Neuronal stem cell (in vitro differentiated cells): ENCODE data around the gene TMEM208.

Experiments
- DNase-seq: peaks from one replicate; pipeline ENCODE4 v3.0.0-alpha.2; 2013; ENCODE audit warnings: low spot score
- H2AFZ ChIP-seq: one replicate; pipeline ENCODE4 v1.6.1; 2013; ENCODE audit warnings: mild to moderate bottlenecking, low read length, inconsistent platforms
- H2AK5ac ChIP-seq: 2 replicates; pipeline ENCODE4 v1.6.1; 2013; ENCODE audit warnings: low read depth, mild to moderate bottlenecking, inconsistent platforms, low read length, moderate library complexity, mixed read lengths
- H2BK120ac ChIP-seq: 2 replicates; pipeline ENCODE4 v1.6.1; 2013; ENCODE audit warnings: low read depth, mild to moderate bottlenecking, inconsistent platforms, low read length, moderate library complexity, mixed read lengths
- H2BK12ac ChIP-seq: one replicate; pipeline ENCODE4 v1.6.1; 2013; ENCODE audit warnings: low read length, inconsistent platforms
- H2BK15ac ChIP-seq: 2 replicates; pipeline ENCODE4 v1.6.1; 2013; ENCODE audit warnings: mild to moderate bottlenecking, low read length, inconsistent platforms, mixed read lengths
- H2BK5ac ChIP-seq: one replicate; pipeline ENCODE4 v1.6.1; 2013; ENCODE audit warnings: inconsistent platforms, mild to moderate bottlenecking, low read length, moderate library complexity
- H3K14ac ChIP-seq: one replicate; pipeline ENCODE4 v1.6.1; 2013; ENCODE audit warnings: low read length, inconsistent platforms
- H3K18ac ChIP-seq: 2 replicates; pipeline ENCODE4 v1.6.1; 2013; ENCODE audit warnings: low read length, inconsistent platforms
- H3K23ac ChIP-seq: 2 replicates; pipeline ENCODE4 v1.6.1; 2013; ENCODE audit warnings: low read depth, mild to moderate bottlenecking, mixed read lengths, low read length, inconsistent platforms; ENCODE audit not compliant: poor library complexity
- H3K27ac ChIP-seq: replicated peaks from 3 replicates; pipeline ENCODE4 v1.5.1; 2013; ENCODE audit warnings: low read length, inconsistent platforms
- H3K27me3 ChIP-seq, 3 experiments: 2 replicates each; pipeline ENCODE4 v1.6.1; 2013; ENCODE audit warnings: low read length in 3 of 3, mild to moderate bottlenecking in 2 of 3, inconsistent platforms in 1 of 3, low read depth in 1 of 3, mixed read lengths in 1 of 3, moderate library complexity in 1 of 3; ENCODE audit not compliant: control insufficient read depth in 3 of 3, insufficient read depth in 3 of 3
- H3K36me3 ChIP-seq, 2 donors: replicated peaks in 1 of 2; 2 replicates each; pipeline ENCODE4 v1.6.1; 2013; ENCODE audit warnings: low read length in 2 of 2; ENCODE audit not compliant: control insufficient read depth in 2 of 2, insufficient read depth in 2 of 2
- H3K4ac ChIP-seq: 2 replicates; pipeline ENCODE4 v1.6.1; 2013; ENCODE audit warnings: inconsistent platforms, mild to moderate bottlenecking, low read length, moderate library complexity
- H3K4me1 ChIP-seq, 2 donors: 1 replicate in 1 of 2; 2 replicates in 1 of 2; pipeline ENCODE4 v1.6.1; 2013; ENCODE audit warnings: low read length in 2 of 2, low read depth in 1 of 2; ENCODE audit not compliant: control insufficient read depth in 2 of 2, insufficient read depth in 1 of 2
- H3K4me2 ChIP-seq: one replicate; pipeline ENCODE4 v1.6.1; 2013; ENCODE audit warnings: mild to moderate bottlenecking, low read length, inconsistent platforms; ENCODE audit not compliant: insufficient read depth, poor library complexity, severe bottlenecking
- H3K4me3 ChIP-seq, 2 donors: 2 replicates each; pipeline ENCODE4 v1.5.1; 2013; ENCODE audit warnings: low read length in 2 of 2, mild to moderate bottlenecking in 2 of 2, inconsistent platforms in 1 of 2, moderate library complexity in 1 of 2
- H3K79me1 ChIP-seq: one replicate; pipeline ENCODE4 v1.6.1; 2013; ENCODE audit warnings: low read depth, mild to moderate bottlenecking, inconsistent platforms, low read length, moderate library complexity
- H3K9ac ChIP-seq: one replicate; pipeline ENCODE4 v1.6.1; 2013; ENCODE audit warnings: mild to moderate bottlenecking, low read depth, low read length, inconsistent platforms; ENCODE audit not compliant: poor library complexity
- H3K9me3 ChIP-seq, 2 donors: replicated peaks in 1 of 2; 2 replicates each; pipeline versions ENCODE3 to v1.6.1; 2013; ENCODE audit warnings: low read length in 2 of 2, mild to moderate bottlenecking in 2 of 2, inconsistent platforms in 1 of 2, low read depth in 1 of 2, mixed read lengths in 1 of 2, moderate library complexity in 1 of 2; ENCODE audit not compliant: control insufficient read depth in 2 of 2, insufficient read depth in 1 of 2
- H4K8ac ChIP-seq: one replicate; pipeline ENCODE4 v1.6.1; 2013; ENCODE audit warnings: low read depth, mild to moderate bottlenecking, inconsistent platforms, low read length, moderate library complexity
- H4K91ac ChIP-seq: one replicate; pipeline ENCODE4 v1.6.1; 2013; ENCODE audit warnings: low read length, low read depth, mild to moderate bottlenecking, inconsistent platforms; ENCODE audit not compliant: poor library complexity
- WGBS, 2 donors: extraction: QIAGEN DNeasy Blood & Tissue Kit; methylation state at CpG; one replicate each; pipeline ENCODE4 v1.1.7; 2013; ENCODE audit warnings: missing lambda C conversion rate in 2 of 2, mixed read lengths in 1 of 2; ENCODE audit not compliant: insufficient read length in 2 of 2, insufficient replicate concordance in 1 of 2; ENCODE audit errors: extremely low coverage in 2 of 2; 5-methylcytosine and 5-hydroxymethylcytosine counted together

TMEM208 gene

DNA sequence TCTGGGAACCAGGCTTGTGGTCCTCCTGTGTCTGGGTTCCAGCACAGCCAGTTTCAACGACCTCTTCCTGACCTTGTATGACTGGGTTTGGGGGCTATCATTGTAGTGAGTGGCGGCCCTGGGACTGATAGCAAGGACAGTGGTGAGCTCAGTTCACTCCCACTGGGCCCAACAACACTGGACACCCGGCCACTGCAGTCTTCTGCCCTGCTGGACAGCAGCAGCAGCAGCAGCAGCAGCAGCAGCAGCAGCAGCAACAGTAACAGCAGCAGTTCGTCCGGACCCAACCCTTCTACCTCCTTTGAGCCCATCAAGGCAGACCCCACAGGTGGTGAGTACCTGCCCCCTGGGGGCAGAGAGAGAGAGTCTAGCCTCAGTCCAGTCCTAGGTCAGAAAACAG lies 31.3 kb upstream of the TMEM208 start:
- Histone ChIP-seq H2BK5ac (no peak overlapping the region), H2BK15ac (no peak overlapping the region), H3K4me2 (no peak overlapping the region), H3K14ac (no peak overlapping the region), H3K79me1 (peaks cover 8% of the 10 kb centered on the region), H3K27me3 (peaks cover 0 to 5% (median 0%) of the 10 kb centered on the region in 3 experiments), H3K36me3 (peaks cover 49 to 68% of the 10 kb centered on the region in 2 donors), H2AK5ac (no peak overlapping the region), H2BK120ac (no peak overlapping the region), H3K9me3 (no peaks in the 10 kb centered on the region), H2BK12ac (no peak overlapping the region), H3K4me3 (no peak overlapping the region), H2AFZ (no peak overlapping the region), H3K18ac (no peak overlapping the region), H3K27ac (no peak overlapping the region), H4K8ac (no peak overlapping the region), H4K91ac (no peak overlapping the region), H3K23ac (no peak overlapping the region), H3K9ac (no peak overlapping the region), H3K4ac (no peak overlapping the region), H3K4me1 (peaks cover 12 to 19% of the 10 kb centered on the region in 2 donors)
- DNase-seq: no peak
- no CpG with 5 or more reads among the region's 5 CpGs for WGBS, 2 donors

DNA sequence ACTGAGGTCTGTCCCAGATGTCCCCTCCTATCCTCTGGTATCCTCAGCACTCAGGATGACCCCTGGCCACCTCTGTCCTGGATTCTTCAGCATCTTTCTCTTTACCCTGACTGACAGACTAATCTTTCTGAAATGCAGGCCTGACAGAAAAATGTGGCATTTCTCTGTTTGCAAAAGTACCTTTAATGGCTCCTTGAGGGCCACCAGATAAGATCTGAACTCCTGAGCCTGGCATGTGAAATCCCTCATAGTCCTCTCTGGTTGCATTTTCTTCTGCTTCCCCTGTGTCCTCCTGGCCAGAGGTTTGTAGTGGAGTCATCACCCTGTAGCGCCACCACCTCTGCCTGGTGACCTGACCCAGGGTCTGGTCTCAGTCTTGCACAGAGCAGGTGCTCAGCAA lies 30.0 kb upstream of the TMEM208 start:
- peaks cover 56 to 78% of the 10 kb centered on the region in 2 donors for H3K36me3 ChIP-seq
- H2BK5ac ChIP-seq: no peak overlapping the region
- H3K4ac ChIP-seq: no peak overlapping the region
- H3K14ac ChIP-seq: no peak overlapping the region
- H2BK15ac ChIP-seq: no peak overlapping the region
- H3K4me2 ChIP-seq: no peak overlapping the region
- H3K4me1 ChIP-seq: peaks cover 11 to 18% of the 10 kb centered on the region in 2 donors
- H4K91ac ChIP-seq: no peak overlapping the region
- no peak overlapping the region for H3K23ac ChIP-seq
- H3K27me3 ChIP-seq: peaks cover 0 to 5% (median 0%) of the 10 kb centered on the region in 3 experiments
- H3K4me3 ChIP-seq: no peak overlapping the region
- H2AK5ac ChIP-seq: no peak overlapping the region
- H4K8ac ChIP-seq: no peak overlapping the region
- H3K79me1 ChIP-seq: peaks cover 8% of the 10 kb centered on the region
- no CpG with 5 or more reads among the region's 1 CpG for WGBS, 2 donors
- H3K9me3 ChIP-seq: no peaks in the 10 kb centered on the region
- no peak overlapping the region for H3K27ac ChIP-seq
- no peak overlapping the region for H2BK12ac ChIP-seq
- no peak for DNase-seq
- no peak overlapping the region for H2BK120ac ChIP-seq
- no peak overlapping the region for H2AFZ ChIP-seq
- no peak overlapping the region for H3K18ac ChIP-seq
- no peak overlapping the region for H3K9ac ChIP-seq

DNA sequence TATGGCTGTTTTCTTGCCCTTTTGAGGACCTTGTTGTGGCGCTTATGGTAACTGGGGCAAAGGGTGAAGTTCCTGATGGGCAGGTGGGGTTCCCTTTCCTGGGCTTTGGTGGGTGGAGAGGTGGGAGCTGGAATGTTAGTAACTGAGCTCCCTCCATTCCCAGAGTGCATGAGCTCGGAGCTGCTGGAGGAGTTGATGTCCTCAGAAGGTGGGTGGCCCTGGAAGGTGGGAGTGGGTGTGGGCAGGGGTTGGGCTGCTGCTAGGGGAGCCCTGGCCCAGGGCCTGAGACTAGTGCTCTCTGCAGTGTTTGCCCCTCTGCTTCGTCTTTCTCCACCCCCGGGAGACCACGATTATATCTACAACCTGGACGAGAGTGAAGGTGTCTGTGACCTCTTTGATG lies 29.2 kb upstream of the TMEM208 start:
- Histone ChIP-seq H2BK15ac (no peak overlapping the region), H4K8ac (no peak overlapping the region), H3K4me1 (peaks cover 6 to 15% of the 10 kb centered on the region in 2 donors), H3K9me3 (no peaks in the 10 kb centered on the region), H3K27ac (no peak overlapping the region), H3K79me1 (peaks cover 4% of the 10 kb centered on the region), H3K27me3 (peaks cover 0 to 5% (median 0%) of the 10 kb centered on the region in 3 experiments), H2BK5ac (no peak overlapping the region), H2BK120ac (no peak overlapping the region), H3K14ac (no peak overlapping the region), H3K9ac (no peak overlapping the region), H3K18ac (no peak overlapping the region), H4K91ac (no peak overlapping the region), H2BK12ac (no peak overlapping the region), H3K4ac (no peak overlapping the region), H3K4me2 (no peak overlapping the region), H3K36me3 (peaks cover 60 to 86% of the 10 kb centered on the region in 2 donors), H2AK5ac (no peak overlapping the region), H3K23ac (no peak overlapping the region), H3K4me3 (no peak overlapping the region), H2AFZ (no peak overlapping the region)
- whole genome bisulfite sequencing, 2 donors: no CpG with 5 or more reads among the region's 6 CpGs
- DNase-seq: no peak

DNA sequence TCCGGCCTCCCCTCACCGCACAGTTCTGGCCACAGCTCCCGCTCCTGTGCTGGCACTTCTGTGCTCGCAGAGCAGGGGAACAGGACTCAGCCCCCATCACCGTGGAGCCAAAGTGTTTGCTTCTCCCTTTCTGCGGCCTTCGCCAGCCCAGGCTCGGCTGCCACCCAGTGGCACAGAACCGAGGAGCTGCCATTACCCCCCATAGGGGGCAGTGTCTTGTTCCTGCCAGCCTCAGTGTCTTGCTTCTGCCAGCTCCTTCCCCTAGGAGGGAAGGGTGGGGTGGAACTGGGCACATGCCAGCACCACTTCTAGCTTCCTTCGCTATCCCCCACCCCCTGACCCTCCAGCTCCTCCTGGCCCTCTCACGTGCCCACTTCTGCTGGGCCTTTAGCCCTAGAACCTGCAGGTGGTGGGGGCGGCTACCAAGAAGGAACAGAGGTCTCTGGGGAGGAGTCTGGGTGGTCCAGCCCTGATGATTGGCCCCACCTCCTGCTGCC lies 28.6 kb upstream of the TMEM208 start:
- Histone ChIP-seq H2BK15ac (no peak overlapping the region), H3K4me2 (no peak overlapping the region), H3K79me1 (no peaks in the 10 kb centered on the region), H3K9me3 (no peaks in the 10 kb centered on the region), H4K8ac (no peak overlapping the region), H3K4me1 (peaks cover 1 to 10% of the 10 kb centered on the region in 2 donors), H2AK5ac (no peak overlapping the region), H3K9ac (peak overlapping the region; percentile 24), H3K4ac (no peak overlapping the region), H3K36me3 (peaks cover 60 to 89% of the 10 kb centered on the region in 2 donors), H2BK5ac (no peak overlapping the region), H3K23ac (no peak overlapping the region), H2BK120ac (no peak overlapping the region), H3K14ac (no peak overlapping the region), H4K91ac (no peak overlapping the region), H3K4me3 (no peak overlapping the region), H3K18ac (no peak overlapping the region), H2AFZ (no peak overlapping the region), H2BK12ac (no peak overlapping the region), H3K27me3 (peaks cover 0 to 5% (median 0%) of the 10 kb centered on the region in 3 experiments), H3K27ac (no peak overlapping the region)
- DNase-seq: no peak
- WGBS, 2 donors: no CpG with 5 or more reads among the region's 12 CpGs
